ENCODE data around the gene FAM118B.
A peak's percentile ranks its signal among the peaks of the same experiment; 100 is the strongest.
"Not testable (repeated sequence)": the region's sequence is repeated elsewhere in the genome, so short reads cannot be mapped to it uniquely, and the experiment has no call there.

Gene FAM118B

DNA sequence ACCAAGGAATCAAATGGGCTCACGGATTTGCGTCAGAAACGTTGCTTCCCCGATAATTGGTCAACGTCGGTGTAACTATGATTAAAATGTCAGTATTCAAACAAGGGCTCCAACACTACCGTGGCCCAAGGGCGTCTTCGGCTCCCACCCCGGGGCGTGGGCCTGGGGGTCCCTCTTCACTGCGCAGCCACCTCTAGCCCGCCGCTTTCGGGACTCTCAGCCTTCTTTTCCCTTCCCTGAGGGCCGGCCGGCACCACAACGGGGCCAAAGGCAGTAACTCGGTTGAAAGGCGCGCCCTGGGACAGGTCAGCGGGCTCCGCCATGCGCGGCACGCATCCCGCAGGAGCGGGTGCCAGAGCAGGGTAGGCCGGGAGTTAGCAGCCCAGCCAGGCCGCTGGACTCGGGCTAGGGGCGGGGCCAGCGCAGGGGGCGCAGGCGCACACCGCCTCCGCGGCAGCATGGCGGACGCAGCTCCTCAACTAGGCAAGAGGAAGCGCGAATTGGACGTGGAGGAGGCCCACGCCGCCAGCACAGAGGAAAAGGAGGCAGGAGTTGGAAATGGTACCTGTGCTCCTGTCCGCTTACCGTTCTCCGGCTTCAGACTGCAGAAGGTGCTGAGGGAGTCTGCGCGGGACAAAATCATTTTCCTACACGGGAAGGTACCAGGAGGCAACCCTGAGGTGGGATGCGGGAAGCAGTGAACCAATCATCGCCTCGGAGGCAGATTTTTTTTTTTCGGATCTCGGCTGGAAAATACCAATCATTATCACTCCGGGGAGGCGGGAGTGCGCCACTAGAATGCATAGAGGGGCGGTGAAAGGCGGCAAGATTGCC lies 92.3 kb downstream of the FAM118B start, which contains the start of gene DCPS:
Gene DCPS (plus strand): TSS at position 438 of the 834 bp plus-strand sequence. CDS start 21 bp downstream, at position 459.
- DNase-seq (ENCODE audit: low read depth): peak; percentile 71
- H3K4me3 ChIP-seq (ENCODE audit: low read depth, low read length): peak within 1 kb of the TSS; percentile 78

GRCh38 chr11:126304457-126305075 lies 93.0 kb downstream of the FAM118B start:
- DNase-seq (ENCODE audit: low read depth): no peak
- peak overlapping the region; percentile 78 for H3K4me3 ChIP-seq (ENCODE audit: low read depth, low read length)

- no peak overlapping the region for H3K4me3 ChIP-seq (ENCODE audit: low read depth, low read length)
- DNase-seq (ENCODE audit: low read depth): no peak
Observed at GRCh38 chr11:126305699-126306098, 94.1 kb downstream of the FAM118B start.

- DNase-seq (ENCODE audit: low read depth): no peak
- no peak overlapping the region for H3K4me3 ChIP-seq (ENCODE audit: low read depth, low read length)
Observed at GRCh38 chr11:126307706-126308105, 96.1 kb downstream of the FAM118B start.

DNA sequence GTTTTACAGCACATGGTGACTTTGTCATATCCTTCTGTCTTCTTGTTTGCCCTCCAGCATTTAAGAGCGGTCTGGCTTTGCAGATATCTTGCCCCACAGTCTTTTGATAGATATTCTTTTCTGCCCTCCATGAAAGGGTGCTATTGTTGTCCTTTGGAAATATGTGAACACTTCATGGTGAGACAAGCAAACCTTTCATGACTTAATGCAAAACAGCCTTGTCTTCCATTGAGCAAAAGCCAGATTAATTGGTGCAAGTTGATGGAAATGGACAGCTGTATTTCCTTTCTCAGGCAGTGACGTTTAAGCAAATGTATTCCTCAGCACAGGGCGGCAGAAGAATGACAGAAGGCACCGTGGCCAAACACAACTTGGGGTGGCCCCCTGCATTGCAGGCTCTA lies 96.7 kb downstream of the FAM118B start:
- H3K4me3 ChIP-seq (ENCODE audit: low read depth, low read length): no peak overlapping the region

DNA sequence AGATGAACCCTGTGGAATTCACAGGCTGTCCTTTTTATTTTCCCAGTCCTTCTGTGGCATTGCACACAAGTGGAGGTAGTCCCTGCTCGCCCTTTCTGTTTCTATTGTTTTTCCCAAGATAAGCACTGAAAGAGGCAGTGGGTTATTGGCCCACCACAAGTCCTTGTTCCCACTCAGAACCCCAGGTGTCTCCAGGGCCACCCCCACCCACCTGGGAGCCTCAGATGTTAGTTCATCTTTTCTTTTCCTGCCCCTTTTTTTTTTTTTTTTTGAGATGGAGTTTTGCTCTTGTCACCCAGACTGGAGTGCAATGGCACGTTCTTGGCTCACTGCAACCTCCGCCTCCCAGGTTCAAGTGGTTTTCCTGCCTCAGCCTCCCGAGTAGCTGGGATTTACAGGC lies 97.2 kb downstream of the FAM118B start:
- H3K4me3 ChIP-seq (ENCODE audit: low read depth, low read length); DNase-seq (ENCODE audit: low read depth): not testable (repeated sequence)

More for the DNA sequence above, 96.7 kb downstream of the FAM118B start:
- DNase-seq (ENCODE audit: low read depth): no peak

DNA sequence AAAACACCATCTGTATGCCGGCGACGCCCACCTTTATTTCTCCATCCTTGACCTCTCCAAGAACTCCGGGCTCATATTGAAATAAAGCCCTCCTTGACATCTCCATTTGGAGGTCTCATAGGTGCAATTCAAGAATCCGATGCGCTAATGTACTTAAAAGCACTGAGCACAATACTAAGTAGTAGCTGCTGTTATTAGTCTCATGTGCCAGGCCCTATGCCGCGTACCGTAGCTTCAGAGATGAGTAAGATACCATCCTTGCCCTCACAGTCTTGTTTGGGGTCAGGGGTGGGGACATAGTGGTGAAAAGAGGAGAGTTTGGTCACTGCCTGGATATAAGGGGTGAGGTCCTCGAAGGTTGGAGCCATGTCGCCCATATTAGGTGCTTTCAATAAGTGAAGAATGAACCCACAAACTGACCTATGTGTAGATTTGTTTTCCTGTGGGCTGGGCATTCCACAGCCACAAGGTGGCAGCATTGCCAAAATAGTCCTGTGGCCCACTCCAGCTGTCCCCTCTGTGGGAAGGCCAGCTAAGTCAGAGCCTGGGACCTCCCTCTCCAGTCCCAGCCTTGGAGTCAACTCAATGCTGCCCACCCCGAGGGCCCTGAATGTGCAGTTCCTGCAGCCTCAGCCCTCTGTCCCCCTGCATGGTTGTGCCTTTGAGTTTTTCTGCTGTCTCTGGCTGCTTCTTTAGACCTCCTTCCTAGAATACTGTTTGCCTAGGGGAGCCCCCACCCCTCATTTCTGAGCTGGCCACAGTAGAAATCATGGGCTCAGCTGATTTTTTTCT lies 98.8 kb downstream of the FAM118B start:
- no peak overlapping the region for H3K4me3 ChIP-seq (ENCODE audit: low read depth, low read length)
- no peak for DNase-seq (ENCODE audit: low read depth)

- DNase-seq (ENCODE audit: low read depth): no peak
- no peak overlapping the region for H3K4me3 ChIP-seq (ENCODE audit: low read depth, low read length)
Observed at GRCh38 chr11:126310992-126311310, 99.4 kb downstream of the FAM118B start.

GRCh38 chr11:126311401-126312291 lies 100.1 kb downstream of the FAM118B start:
- H3K4me3 ChIP-seq (ENCODE audit: low read depth, low read length): no peak overlapping the region
- no peak for DNase-seq (ENCODE audit: low read depth)

Measured in skeletal muscle cell (primary cell).